ENCODE measurements around the gene RBBP8. TPM values are rescaled to one million over a fixed set of nuclear protein-coding genes. Genes with fewer than 3 reads are reported as not detected.

Gene RBBP8
- polyA plus RNA-seq, 3 donors: 5.8 to 9.6 (median 7.8) TPM

GRCh38 chr18:22956226-22956625, 23.1 kb downstream of the RBBP8 start:
- H3K4me1 Mint-ChIP-seq: peaks cover 28% of the 10 kb centered on the region

DNA sequence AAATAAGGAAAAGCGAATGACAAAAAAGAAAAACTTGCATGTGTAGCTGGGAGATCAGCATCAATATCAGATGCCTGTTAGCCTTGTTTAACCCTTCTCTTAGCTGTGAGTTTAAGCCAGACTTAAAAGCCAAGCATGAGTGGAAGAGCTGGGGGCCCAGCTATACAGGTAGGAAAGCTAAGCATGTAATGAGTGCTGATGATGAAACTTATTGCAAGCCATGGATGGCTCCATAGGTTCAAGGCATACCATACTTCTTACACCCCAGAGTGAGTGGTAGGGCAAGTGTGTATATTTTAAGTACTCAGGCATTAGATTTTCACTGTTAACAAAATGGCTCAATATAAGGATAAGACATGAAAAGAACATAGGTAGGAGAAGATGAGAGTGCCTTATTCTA, 28.0 kb downstream of the RBBP8 start:
- H3K9ac ChIP-seq (ENCODE audit: insufficient read depth, low read length, poor library complexity, severe bottlenecking): no peak overlapping the region
- H3K4me3 Mint-ChIP-seq: no peak overlapping the region
- peaks cover 28 to 46% of the 10 kb centered on the region in 2 donors for H3K36me3 Mint-ChIP-seq
- H3K27me3 Mint-ChIP-seq (ENCODE audit: low read depth in 3 of 3): peaks cover 0 to 1% (median 0%) of the 10 kb centered on the region in 3 donors
- H3K36me3 ChIP-seq (replicated peaks in 1 of 2; ENCODE audit: control insufficient read depth in 1 of 2, insufficient read depth in 2 of 2, low read length in 2 of 2): peaks cover 6 to 20% of the 10 kb centered on the region in 2 donors
- no peak overlapping the region for H3K27ac ChIP-seq (ENCODE audit: low read depth in 1 of 2, low read length in 2 of 2)
- no peak overlapping the region for H3K4me2 ChIP-seq (replicated peaks; ENCODE audit: extremely low read depth, low read length, poor library complexity, severe bottlenecking)
- no peak overlapping the region for H2AFZ ChIP-seq (ENCODE audit: insufficient read depth, low read depth, low read length, poor library complexity, severe bottlenecking)
- H3K9me3 ChIP-seq (replicated peaks in 1 of 2; ENCODE audit: control insufficient read depth in 1 of 2, insufficient read depth in 1 of 2, low read length in 2 of 2): no peaks in the 10 kb centered on the region
- H4K20me1 ChIP-seq (ENCODE audit: insufficient read depth, low read length): no peaks in the 10 kb centered on the region
- H3K4me1 Mint-ChIP-seq: no peaks in the 10 kb centered on the region
- no peak for DNase-seq
- H3K9me3 Mint-ChIP-seq: no peaks in the 10 kb centered on the region
- intact Hi-C loops (cut with micrococcal nuclease): no loop called here
- peaks cover 3% of the 10 kb centered on the region for H3K79me2 ChIP-seq (ENCODE audit: insufficient read depth, low read length)
- 100% methylated on average over 1 of the region's 1 CpG for WGBS (ENCODE audit: insufficient coverage)
- TF ChIP-seq CTCF (IDR thresholded peaks at IDR 0.05): no peak
- no peaks in the 10 kb centered on the region for H3K27me3 ChIP-seq (ENCODE audit: control insufficient read depth in 2 of 2, insufficient read depth in 2 of 2, low read length in 2 of 2)
- no peaks in the 10 kb centered on the region for H3K4me1 ChIP-seq (ENCODE audit: control insufficient read depth in 1 of 2, insufficient read depth in 2 of 2, low read length in 2 of 2)
- no peak overlapping the region for H3K4me3 ChIP-seq (replicated peaks in 1 of 3; ENCODE audit: low read depth in 2 of 3, low read length in 3 of 3)
- H3K27ac Mint-ChIP-seq: no peak overlapping the region

More at GRCh38 chr18:22956226-22956625, 23.1 kb downstream of the RBBP8 start:
- no peaks in the 10 kb centered on the region for H3K9me3 ChIP-seq (replicated peaks in 1 of 2; ENCODE audit: control insufficient read depth in 1 of 2, insufficient read depth in 1 of 2, low read length in 2 of 2)
- no peaks in the 10 kb centered on the region for H4K20me1 ChIP-seq (ENCODE audit: insufficient read depth, low read length)
- peaks cover 11 to 19% of the 10 kb centered on the region in 2 donors for H3K4me1 ChIP-seq (ENCODE audit: control insufficient read depth in 1 of 2, insufficient read depth in 2 of 2, low read length in 2 of 2)
- no peak overlapping the region for H3K4me3 ChIP-seq (replicated peaks in 1 of 3; ENCODE audit: low read depth in 2 of 3, low read length in 3 of 3)
- WGBS (ENCODE audit: insufficient coverage): no CpG with 5 or more reads among the region's 3 CpGs
- H3K4me2 ChIP-seq (replicated peaks; ENCODE audit: extremely low read depth, low read length, poor library complexity, severe bottlenecking): no peak overlapping the region
- TF ChIP-seq CTCF (IDR thresholded peaks at IDR 0.05): no peak
- H3K9me3 Mint-ChIP-seq: peaks cover 0 to 3% (median 0%) of the 10 kb centered on the region in 7 donors
- no peak overlapping the region for H3K9ac ChIP-seq (ENCODE audit: insufficient read depth, low read length, poor library complexity, severe bottlenecking)
- H3K36me3 Mint-ChIP-seq: peaks cover 42 to 58% of the 10 kb centered on the region in 2 donors
- no peaks in the 10 kb centered on the region for H3K27me3 ChIP-seq (ENCODE audit: control insufficient read depth in 2 of 2, insufficient read depth in 2 of 2, low read length in 2 of 2)
- peaks cover 3% of the 10 kb centered on the region for H3K79me2 ChIP-seq (ENCODE audit: insufficient read depth, low read length)
- no peak for DNase-seq
- no peak overlapping the region for H3K27ac ChIP-seq (ENCODE audit: low read depth in 1 of 2, low read length in 2 of 2)
- H3K36me3 ChIP-seq (replicated peaks in 1 of 2; ENCODE audit: control insufficient read depth in 1 of 2, insufficient read depth in 2 of 2, low read length in 2 of 2): peaks cover 6 to 32% of the 10 kb centered on the region in 2 donors
- intact Hi-C loops (cut with micrococcal nuclease): no loop called here
- H2AFZ ChIP-seq (ENCODE audit: insufficient read depth, low read depth, low read length, poor library complexity, severe bottlenecking): no peak overlapping the region
- peaks cover 0 to 1% (median 0%) of the 10 kb centered on the region in 3 donors for H3K27me3 Mint-ChIP-seq (ENCODE audit: low read depth in 3 of 3)
- no peak overlapping the region for H3K4me3 Mint-ChIP-seq
- peak overlapping the region in 2 of 7 donors; percentile 43 to 50 for H3K27ac Mint-ChIP-seq
